ENCODE measurements around the gene ATP6V0D1.

DNA sequence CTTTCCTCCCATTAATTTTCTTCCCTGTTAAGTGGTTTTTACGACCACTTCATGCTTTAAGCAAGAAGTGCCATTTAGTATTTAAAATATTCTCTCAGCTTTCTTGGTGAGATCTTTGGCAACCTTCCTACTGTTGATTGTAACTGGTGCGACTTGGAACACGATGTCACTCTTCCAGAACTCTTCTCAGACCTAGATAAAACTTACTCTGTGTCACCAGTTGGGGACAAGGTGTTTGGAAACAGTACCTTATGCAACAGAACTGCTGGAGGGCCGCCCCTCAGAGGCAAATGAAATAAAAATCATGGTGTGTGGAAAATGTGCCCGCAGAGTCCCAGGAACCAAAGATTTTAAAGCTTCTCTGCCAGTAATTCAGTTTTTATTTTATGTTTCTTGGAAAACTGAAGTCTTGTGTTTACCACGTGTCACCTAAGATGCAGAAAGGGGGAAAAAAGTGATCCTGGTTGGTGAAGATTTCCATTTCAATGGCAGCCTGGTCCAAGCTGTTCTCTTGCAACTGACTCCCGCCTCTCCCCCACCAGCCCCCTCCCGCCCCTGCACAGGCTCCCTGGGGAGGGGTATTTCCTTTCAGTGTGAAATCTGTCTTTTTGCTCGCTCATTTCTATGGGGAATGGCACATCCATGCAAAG, 57.2 kb downstream of the ATP6V0D1 start:
- TF ChIP-seq POLR2A (IDR thresholded peaks at IDR 0.05) (no peak), CTCF (IDR thresholded peaks at IDR 0.05) (no peak)
